HG03097 (cell line): ENCODE measurements around the gene OR51G2.

Experiments used
- ATAC-seq: cut with Tn5 transposase; IDR thresholded peaks from one replicate; pipeline ENCODE4 v1.9.1; 2021; ENCODE audit not compliant: unreplicated experiment, low FRiP score

The OR51G2 gene

GRCh38 chr11:4865855-4866254 is 53.3 kb downstream of the OR51G2 start:
- ATAC-seq, result no peak

GRCh38 chr11:4863876-4864275 is 55.3 kb downstream of the OR51G2 start:
- ATAC-seq, result no peak
